Measurements from ENCODE around the gene SPOUT1.
"Not testable (repeated sequence)": the region's sequence is repeated elsewhere in the genome, so short reads cannot be mapped to it uniquely, and the experiment has no call there.

SPOUT1 gene

DNA sequence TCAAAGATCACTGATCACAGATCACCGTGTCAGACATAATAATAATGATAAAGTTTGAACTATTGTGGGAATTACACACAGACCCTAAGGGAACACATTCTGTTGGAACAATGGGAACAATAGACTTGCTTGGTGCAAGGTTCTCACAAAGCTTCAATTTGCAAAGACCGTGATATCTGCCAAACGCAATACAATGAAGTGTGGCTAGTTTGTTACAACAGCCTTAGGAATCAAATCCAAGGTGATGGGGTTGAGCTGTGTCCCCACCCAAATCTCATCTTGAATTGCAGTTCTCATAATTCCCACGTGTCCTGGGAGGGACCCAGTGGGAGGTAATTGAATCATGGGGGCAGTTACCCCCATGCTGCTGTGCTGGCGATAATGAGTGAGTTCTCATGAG, 31.3 kb upstream of the SPOUT1 start:
- DNase-seq (ENCODE audit: low read depth), result no peak
- TF ChIP-seq, protein P1, sequence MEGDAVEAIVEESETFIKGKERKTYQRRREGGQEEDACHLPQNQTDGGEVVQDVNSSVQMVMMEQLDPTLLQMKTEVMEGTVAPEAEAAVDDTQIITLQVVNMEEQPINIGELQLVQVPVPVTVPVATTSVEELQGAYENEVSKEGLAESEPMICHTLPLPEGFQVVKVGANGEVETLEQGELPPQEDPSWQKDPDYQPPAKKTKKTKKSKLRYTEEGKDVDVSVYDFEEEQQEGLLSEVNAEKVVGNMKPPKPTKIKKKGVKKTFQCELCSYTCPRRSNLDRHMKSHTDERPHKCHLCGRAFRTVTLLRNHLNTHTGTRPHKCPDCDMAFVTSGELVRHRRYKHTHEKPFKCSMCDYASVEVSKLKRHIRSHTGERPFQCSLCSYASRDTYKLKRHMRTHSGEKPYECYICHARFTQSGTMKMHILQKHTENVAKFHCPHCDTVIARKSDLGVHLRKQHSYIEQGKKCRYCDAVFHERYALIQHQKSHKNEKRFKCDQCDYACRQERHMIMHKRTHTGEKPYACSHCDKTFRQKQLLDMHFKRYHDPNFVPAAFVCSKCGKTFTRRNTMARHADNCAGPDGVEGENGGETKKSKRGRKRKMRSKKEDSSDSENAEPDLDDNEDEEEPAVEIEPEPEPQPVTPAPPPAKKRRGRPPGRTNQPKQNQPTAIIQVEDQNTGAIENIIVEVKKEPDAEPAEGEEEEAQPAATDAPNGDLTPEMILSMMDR (IDR thresholded peaks at IDR 0.05; ENCODE audit: insufficient read depth, low read depth, low read length, missing control alignments), result no peak
- no peak overlapping the region for H3K4me3 ChIP-seq (ENCODE audit: low read length)

DNA sequence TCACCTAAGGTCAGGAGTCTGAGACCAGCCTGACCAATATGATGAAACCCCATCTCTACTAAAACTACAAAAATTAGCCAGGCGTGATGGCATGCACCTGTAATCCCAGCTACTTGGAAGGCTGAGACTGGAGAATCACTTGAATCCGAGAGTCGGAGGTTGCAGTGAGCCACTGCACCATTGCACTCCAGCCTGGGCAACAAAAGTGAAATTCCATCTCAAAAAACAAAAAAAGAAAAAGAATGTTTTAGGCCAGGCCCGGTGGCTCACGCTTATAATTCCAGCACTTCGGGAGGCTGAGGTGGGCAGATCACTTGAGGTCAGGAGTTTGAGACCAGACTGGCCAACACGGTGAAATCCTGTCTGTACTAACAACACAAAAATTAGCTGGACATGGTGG, 28.9 kb upstream of the SPOUT1 start:
- DNase-seq (ENCODE audit: low read depth); H3K4me3 ChIP-seq (ENCODE audit: low read length): not testable (repeated sequence)

DNA sequence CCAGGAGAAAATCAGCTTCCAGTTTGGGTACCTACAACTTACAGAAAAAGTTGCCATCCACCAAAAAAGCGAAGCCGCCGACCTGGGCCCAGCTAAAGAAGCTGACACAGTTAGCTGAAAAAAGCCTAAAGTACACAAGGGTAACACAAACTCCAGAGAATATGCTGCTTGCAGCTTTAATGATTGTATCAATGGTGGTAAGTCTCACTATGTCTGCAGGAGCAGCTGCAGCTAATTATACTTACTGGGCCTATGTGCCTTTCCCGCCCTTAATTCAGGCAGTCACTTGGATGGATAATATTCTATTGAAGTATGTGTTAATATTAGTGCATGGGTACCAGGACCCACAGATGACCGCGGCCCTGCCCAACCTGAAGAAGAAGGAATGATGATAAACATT, 24.9 kb upstream of the SPOUT1 start:
- DNase-seq (ENCODE audit: low read depth); H3K4me3 ChIP-seq (ENCODE audit: low read length): not testable (repeated sequence)

DNA sequence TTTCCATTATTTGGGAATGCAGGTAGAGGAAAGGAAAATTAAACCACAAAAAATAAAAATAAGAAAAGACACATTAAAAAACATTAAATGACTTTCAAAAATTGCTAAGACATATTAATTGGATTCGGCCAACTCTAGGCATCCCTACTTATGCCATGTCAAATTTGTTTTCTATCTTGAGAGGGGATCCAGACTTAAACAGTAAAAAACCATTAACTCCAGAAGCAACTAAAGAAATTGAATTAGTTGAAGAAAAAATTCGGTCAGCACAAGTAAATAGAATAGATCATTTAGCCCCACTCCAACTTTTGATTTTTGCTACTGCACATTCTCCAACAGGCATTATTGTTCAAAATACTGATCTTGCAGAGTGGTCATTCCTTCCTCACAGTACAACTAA, 23.1 kb upstream of the SPOUT1 start:
- H3K4me3 ChIP-seq (ENCODE audit: low read length); DNase-seq (ENCODE audit: low read depth): not testable (repeated sequence)

DNA sequence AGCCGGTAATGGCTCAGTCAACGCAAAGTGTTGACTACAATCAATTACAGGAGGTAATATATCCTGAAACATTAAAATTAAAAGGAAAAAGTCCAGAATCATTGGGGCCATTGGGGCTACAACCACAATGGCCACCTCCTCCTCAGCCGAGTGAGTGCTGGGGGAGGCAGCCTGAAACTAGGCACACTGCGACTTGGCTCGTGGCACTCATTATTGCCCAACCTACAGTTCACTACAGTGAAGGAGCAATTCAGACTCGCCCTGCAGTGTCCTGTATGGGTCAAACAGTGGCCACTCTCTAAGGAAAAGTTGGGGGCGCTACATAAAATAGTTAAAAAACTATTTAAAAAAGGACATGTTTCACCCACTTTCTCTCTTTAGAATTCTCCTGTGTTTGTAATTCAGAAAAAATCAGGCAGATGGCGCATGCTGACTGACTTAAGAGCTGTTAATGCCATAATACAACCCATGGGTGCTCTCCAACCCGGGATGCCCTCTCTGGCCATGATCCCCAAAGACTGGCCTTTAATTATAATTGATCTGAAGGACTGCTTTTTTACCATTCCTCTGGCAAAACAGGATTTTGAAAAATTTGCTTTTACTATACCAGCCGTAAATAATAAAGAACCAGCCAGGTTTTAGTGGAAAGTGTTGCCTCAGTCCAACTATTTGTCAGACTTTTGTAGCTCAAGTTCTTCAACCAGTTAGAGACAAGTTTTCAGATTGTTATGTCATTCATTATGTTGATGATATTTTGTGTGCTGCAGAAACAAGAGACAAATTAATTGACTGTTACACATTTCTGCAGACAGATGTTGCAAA, 22.4 kb upstream of the SPOUT1 start:
- H3K4me3 ChIP-seq (ENCODE audit: low read length), result not testable (repeated sequence)
- DNase-seq (ENCODE audit: low read depth), result peak; percentile 56

DNA sequence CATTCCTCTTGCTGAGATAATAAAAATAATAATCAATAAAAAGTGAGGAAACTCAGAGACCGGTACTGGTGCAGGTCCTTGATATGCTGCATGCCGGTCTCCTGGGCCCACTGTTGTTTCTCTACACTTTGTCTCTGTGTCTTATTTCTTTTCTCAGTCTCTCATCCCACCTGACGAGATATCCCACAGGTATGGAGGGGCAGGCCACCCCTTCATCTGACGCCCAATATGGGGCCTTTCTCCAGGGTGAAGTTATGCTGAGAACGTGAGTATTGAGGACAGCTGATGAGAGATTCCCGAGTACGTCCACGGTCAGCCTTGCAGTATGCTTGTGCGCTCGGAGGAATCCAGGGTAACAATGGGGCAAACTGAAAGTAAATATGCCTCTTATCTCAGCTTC, 21.4 kb upstream of the SPOUT1 start:
- DNase-seq (ENCODE audit: low read depth); H3K4me3 ChIP-seq (ENCODE audit: low read length): not testable (repeated sequence)

More for the DNA sequence above, 22.4 kb upstream of the SPOUT1 start:
- TF ChIP-seq, protein P1 (IDR thresholded peaks at IDR 0.05; ENCODE audit: insufficient read depth, low read depth, low read length, missing control alignments), result peak; percentile 57

DNA sequence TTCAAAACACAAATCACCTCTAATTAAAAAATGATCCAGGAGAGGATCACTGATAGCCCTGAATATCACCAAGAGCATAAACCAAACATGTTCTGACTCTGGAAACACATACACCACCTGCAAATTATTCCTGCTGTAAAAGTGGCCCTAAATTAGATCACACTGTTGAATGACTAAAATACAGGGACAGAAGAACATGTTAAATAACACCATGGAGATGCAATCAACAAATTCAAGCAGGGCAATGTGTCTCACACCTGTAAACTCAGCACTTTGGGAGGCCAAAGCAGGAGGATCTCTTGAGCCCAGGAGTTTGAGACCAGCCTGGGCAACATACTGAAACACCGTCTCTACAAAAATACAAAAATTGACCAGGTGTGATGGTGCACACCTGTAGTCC, 18.2 kb upstream of the SPOUT1 start:
- no peak for DNase-seq (ENCODE audit: low read depth)
- TF ChIP-seq, protein P1 (IDR thresholded peaks at IDR 0.05; ENCODE audit: insufficient read depth, low read depth, low read length, missing control alignments), result no peak
- no peak overlapping the region for H3K4me3 ChIP-seq (ENCODE audit: low read length)

DNA sequence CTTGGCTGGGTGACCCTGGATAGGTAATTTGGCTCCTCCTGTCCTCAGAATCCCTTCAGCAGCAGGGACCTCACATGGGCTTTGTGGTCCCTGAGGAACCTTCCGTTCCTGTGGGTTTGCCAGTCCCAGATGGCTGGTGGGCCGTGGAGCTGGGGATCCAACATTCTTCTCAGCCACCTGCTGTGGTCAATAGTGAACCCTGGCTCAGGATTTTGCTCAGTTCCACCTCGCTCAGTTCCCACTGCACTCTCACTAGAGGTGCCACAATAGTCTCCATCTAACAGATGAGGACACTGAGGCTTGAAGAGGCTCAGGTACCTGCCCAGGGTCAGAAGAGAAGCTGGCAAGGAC, 17.1 kb upstream of the SPOUT1 start:
- TF ChIP-seq, protein P1 (IDR thresholded peaks at IDR 0.05; ENCODE audit: insufficient read depth, low read depth, low read length, missing control alignments), result no peak
- no peak for DNase-seq (ENCODE audit: low read depth)
- no peak overlapping the region for H3K4me3 ChIP-seq (ENCODE audit: low read length)

DNA sequence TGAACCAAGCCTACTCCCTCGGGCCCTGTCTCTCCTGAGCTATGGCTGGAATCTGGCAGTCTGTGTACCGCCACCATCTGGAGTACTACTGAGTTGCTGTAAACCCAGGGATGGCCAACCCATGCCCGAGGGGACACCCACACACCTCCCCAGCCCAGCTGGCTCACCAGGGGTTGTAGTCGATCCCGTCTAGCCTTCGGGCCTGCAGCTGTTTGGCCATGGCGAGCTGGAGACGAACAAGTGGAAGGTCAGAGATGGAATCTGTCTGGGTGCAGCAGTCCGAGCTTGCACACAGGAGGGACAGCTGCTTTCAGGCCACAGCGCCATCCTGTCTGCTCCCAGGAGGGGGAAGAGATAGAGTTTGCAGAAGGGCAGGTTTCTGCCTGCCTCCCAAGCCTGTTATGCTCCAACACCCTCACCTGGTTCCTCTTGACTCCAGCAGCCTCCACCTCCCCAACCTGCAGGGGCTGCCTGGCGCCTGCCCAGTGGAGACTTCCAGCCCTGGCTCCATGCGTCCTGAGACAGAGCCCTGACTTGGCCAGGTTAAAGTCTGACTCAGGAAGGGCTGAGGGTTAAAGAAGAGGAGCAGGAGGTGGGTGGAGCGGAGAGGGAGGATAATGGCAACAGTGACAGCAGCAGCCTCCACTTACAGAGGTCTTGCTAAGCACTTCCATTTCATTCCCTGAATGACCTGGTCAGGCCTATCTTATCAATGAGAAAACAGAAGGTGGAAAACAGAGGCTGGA, 15.8 kb upstream of the SPOUT1 start:
- TF ChIP-seq, protein P1 (IDR thresholded peaks at IDR 0.05; ENCODE audit: insufficient read depth, low read depth, low read length, missing control alignments), result peak; percentile 62
- peak; percentile 92 for DNase-seq (ENCODE audit: low read depth)
- H3K4me3 ChIP-seq (ENCODE audit: low read length), result no peak overlapping the region

DNA sequence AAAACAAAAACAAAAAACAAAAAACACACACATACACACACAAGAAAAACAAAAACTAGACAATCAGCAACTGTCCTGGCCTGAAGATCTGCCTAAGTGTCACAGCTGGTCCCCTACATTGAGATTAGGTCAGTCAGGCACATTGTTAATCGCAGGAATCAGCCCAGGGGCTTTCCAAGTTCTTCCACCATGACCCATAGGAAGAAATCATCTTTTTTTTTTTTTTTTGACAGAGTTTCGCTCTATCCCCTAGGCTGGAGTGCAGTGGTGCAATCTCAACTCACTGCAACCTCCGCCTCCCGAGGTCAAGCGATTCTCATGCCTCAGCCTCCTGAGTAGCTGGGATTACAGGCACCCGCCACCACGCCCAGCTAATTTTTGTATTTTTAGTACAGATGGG, 13.6 kb upstream of the SPOUT1 start:
- DNase-seq (ENCODE audit: low read depth); H3K4me3 ChIP-seq (ENCODE audit: low read length): not testable (repeated sequence)

Measured in epithelial cell of esophagus (primary cell).